HepG2 (cell line): ENCODE data around the gene MKRN2OS. TPM values are rescaled to one million over a fixed set of nuclear protein-coding genes. Genes with fewer than 3 reads are reported as not detected.

ENCODE experiments used
- ATAC-seq: fragments of 200-7000 bp; cut with Tn5 transposase; 3 replicates; pipeline ENCODE4 v1.9.1; 2020; ENCODE audit warnings: mild to moderate bottlenecking, moderate library complexity
- BruUV-seq: library from RNA; stranded (reverse); fragments of 400-500 nt; replicated peaks from 2 replicates; lab custom pipeline; 2021; lab: Mats Ljungman, UMichigan
- CTCF ChIA-PET: fragments of 300-600 bp; formaldehyde crosslinking; extraction: SDS; loops from one replicate; lab custom pipeline; 2021; ENCODE audit warnings: low total read pairs, inconsistent platforms, low intra/inter-chr PET ratio; lab: Yijun Ruan, JAX
- POLR2A ChIA-PET: fragments of 350-600 bp; sonication (Branson Sonifier 250); formaldehyde crosslinking; loops from one replicate; lab custom pipeline; 2020; ENCODE audit warnings: antibody characterized with exemption, inconsistent platforms; lab: Yijun Ruan, JAX
- DNase-seq: peaks from one replicate; pipeline ENCODE4 v3.0.0-alpha.2; 2015; ENCODE audit warnings: low spot score
- FAIRE-seq: peaks from 3 replicates; lab custom pipeline; 2011; peaks lifted over from hg19 to GRCh38; lab: Jason Lieb, UNC
- H2AFZ ChIP-seq: one replicate; pipeline ENCODE4 v1.6.1; 2011; ENCODE audit warnings: low read length, inconsistent platforms
- H3K27ac ChIP-seq: fragments of 300-600 bp; 3 replicates; pipeline ENCODE4 v1.8.0; 2011; ENCODE audit warnings: mixed run types, mild to moderate bottlenecking, mixed read lengths, low read length, inconsistent platforms; ENCODE audit not compliant: insufficient read depth; ENCODE audit errors: extremely low read length
- H3K27me3 ChIP-seq, 2 experiments: fragments of 200-600 bp in 1 of 2; 2 replicates in 1 of 2; 3 replicates in 1 of 2; pipeline versions ENCODE4 v1.6.0 to v1.8.0; 2011; ENCODE audit warnings: low read length in 2 of 2, mild to moderate bottlenecking in 2 of 2, moderate library complexity in 2 of 2, inconsistent platforms in 1 of 2; ENCODE audit not compliant: insufficient read depth in 2 of 2, control insufficient read depth in 1 of 2
- H3K36me3 ChIP-seq, 2 experiments: fragments of 200-600 bp in 1 of 2; replicated peaks in 1 of 2; 2 replicates in 1 of 2; 3 replicates in 1 of 2; pipeline versions ENCODE4 v1.5.1 to v1.8.0; 2011; ENCODE audit warnings: low read length in 2 of 2, inconsistent platforms in 1 of 2; ENCODE audit not compliant: insufficient read depth in 2 of 2, control insufficient read depth in 1 of 2
- H3K4me1 ChIP-seq: 2 replicates; pipeline ENCODE4 v1.5.1; 2012; ENCODE audit warnings: low read length, inconsistent platforms; ENCODE audit not compliant: insufficient read depth
- H3K4me2 ChIP-seq: 2 replicates; pipeline ENCODE4 v1.6.0; 2011; ENCODE audit warnings: low read depth, low read length, inconsistent platforms
- H3K4me3 ChIP-seq, 3 experiments: fragments of 200-600 bp in 1 of 3; sonication (generic), shearing (Covaris generic) in 1 of 3; replicated peaks in 1 of 3; 2 replicates each; pipeline ENCODE4 v1.5.1; 2011 to 2016; ENCODE audit warnings: low read length in 3 of 3, inconsistent platforms in 2 of 3, low read depth in 2 of 3, mild to moderate bottlenecking in 2 of 3, control low read depth in 1 of 3, mixed read lengths in 1 of 3; ENCODE audit not compliant: insufficient read depth in 1 of 3
- H3K79me2 ChIP-seq: one replicate; pipeline ENCODE4 v1.6.1; 2011; ENCODE audit warnings: low read length, inconsistent platforms; ENCODE audit not compliant: insufficient read depth
- H3K9ac ChIP-seq: 2 replicates; pipeline ENCODE4 v1.6.0; 2011; ENCODE audit warnings: mild to moderate bottlenecking, low read depth, low read length, inconsistent platforms; ENCODE audit not compliant: insufficient read depth
- H3K9me3 ChIP-seq: 2 replicates; pipeline ENCODE4 v1.5.1; 2012; ENCODE audit warnings: mild to moderate bottlenecking, low read length
- H4K20me1 ChIP-seq: 2 replicates; pipeline ENCODE4 v1.6.0; 2011; ENCODE audit warnings: inconsistent platforms, mild to moderate bottlenecking, low read length, moderate library complexity; ENCODE audit not compliant: insufficient read depth
- DNMT1 ChIP-seq: sonication (generic); formaldehyde crosslinking; IDR thresholded peaks from 2 replicates; pipeline ENCODE4 v1.5.1; 2020; ENCODE audit warnings: mild to moderate bottlenecking, missing genetic modification reagents
- HDAC2 ChIP-seq: sonication (generic); formaldehyde crosslinking; IDR thresholded peaks from 2 replicates; pipeline ENCODE4 v1.4.0; 2020; ENCODE audit warnings: missing genetic modification reagents
- HOMEZ ChIP-seq: IDR thresholded peaks from 2 replicates; pipeline ENCODE4 v1.6.1; 2016; ENCODE audit warnings: low read depth
- MBNL3 ChIP-seq: fragments of 250-450 bp; sonication (Bioruptor Pico); conservative IDR thresholded peaks from 2 replicates; pipeline ENCODE4 v1.8.0; 2022; ENCODE audit warnings: mild to moderate bottlenecking, inconsistent platforms
- NCOA1 ChIP-seq: sonication (generic); formaldehyde crosslinking; IDR thresholded peaks from 2 replicates; pipeline ENCODE4 v1.9.0; 2021; ENCODE audit warnings: missing genetic modification reagents
- NFAT5 ChIP-seq: sonication (generic); formaldehyde crosslinking; IDR thresholded peaks from 2 replicates; pipeline ENCODE4 v1.4.0; 2020; ENCODE audit warnings: missing genetic modification reagents
- POLR2G ChIP-seq: fragments of 200-400 bp; formaldehyde crosslinking; IDR thresholded peaks from 2 replicates; pipeline ENCODE4 v1.6.1; 2018; ENCODE audit warnings: mild to moderate bottlenecking, low read depth, low read length, moderate library complexity
- SCMH1 ChIP-seq: sonication (generic); formaldehyde crosslinking; IDR thresholded peaks from 2 replicates; pipeline ENCODE4 v1.9.0; 2021; ENCODE audit warnings: missing genetic modification reagents, mild to moderate bottlenecking, borderline replicate concordance
- SNAPC5 ChIP-seq: sonication (generic); formaldehyde crosslinking; IDR thresholded peaks from 2 replicates; pipeline ENCODE4 v1.8.1; 2023; ENCODE audit warnings: mild to moderate bottlenecking, missing genetic modification reagents, borderline replicate concordance
- ZBTB46 ChIP-seq: sonication (generic); formaldehyde crosslinking; IDR thresholded peaks from 2 replicates; pipeline ENCODE4 v1.4.0; 2020; ENCODE audit warnings: mild to moderate bottlenecking, missing genetic modification reagents, borderline replicate concordance
- ZNF317 ChIP-seq: sonication (generic); formaldehyde crosslinking; IDR thresholded peaks from 2 replicates; pipeline ENCODE4 v1.5.0; 2020; ENCODE audit warnings: mild to moderate bottlenecking, missing genetic modification reagents
- ZNF577 ChIP-seq: sonication (generic); formaldehyde crosslinking; IDR thresholded peaks from 2 replicates; pipeline ENCODE4 v1.4.0; 2020; ENCODE audit warnings: mild to moderate bottlenecking, low read depth, missing genetic modification reagents, borderline replicate concordance
- ZNF660 ChIP-seq: sonication (generic); formaldehyde crosslinking; IDR thresholded peaks from 2 replicates; pipeline ENCODE4 v1.5.1; 2020; ENCODE audit warnings: mild to moderate bottlenecking, low read depth, missing genetic modification reagents, borderline replicate concordance
- ZNF749 ChIP-seq: sonication (generic); formaldehyde crosslinking; IDR thresholded peaks from 2 replicates; pipeline ENCODE4 v1.8.0; 2022; ENCODE audit warnings: mild to moderate bottlenecking, missing genetic modification reagents, moderate library complexity, borderline replicate concordance
- WGBS: methylation state at CpG from one replicate; pipeline ENCODE4 v1.1.6; 2017; ENCODE audit warnings: low lambda C conversion rate; 5-methylcytosine and 5-hydroxymethylcytosine counted together
- in situ Hi-C: cut with HindIII; loops from 2 replicates; pipeline ENCODE4 v1.10.0; 2017; ENCODE audit warnings: low pct_unique_long_range_greater_than_20kb; ENCODE audit not compliant: extremely low pct_ligation_motif_present
- intact Hi-C: fragments of 100-400 bp; cut with micrococcal nuclease; formaldehyde crosslinking; loops from one replicate; pipeline ENCODE4 v1.10.0; 2022; ENCODE audit not compliant: unreplicated experiment
- polyA plus RNA-seq, 8 experiments: library from polyadenylated mRNA; depleted of rRNA in 3 of 8; stranded (reverse) in 7 of 8; unstranded in 1 of 8; fragments of >200 nt; fragmentation: Illumina TruSeq in 4 of 8; extraction: Trizol in 4 of 8; gene quantifications; 2 replicates each; pipeline versions ENCODE4 v1.2.1 to v1.2.3, GENCODE V29; 2011 to 2016; ENCODE audit warnings: low read depth in 4 of 8, missing spikeins in 1 of 8, mixed read lengths in 1 of 8; ENCODE audit not compliant: insufficient read depth in 1 of 8
- total RNA-seq, 5 experiments: library from RNA; depleted of rRNA; stranded (reverse); fragments of >200 nt; fragmentation: Illumina TruSeq; extraction: Trizol; gene quantifications; 2 replicates each; pipeline ENCODE4 v1.2.3, GENCODE V29; 2016; ENCODE audit warnings: low read depth in 1 of 5

The MKRN2OS gene
- total and polyA plus RNA-seq, 2 of the 13 experiments (the other 11 are each of a cell fraction or from before 2014, with no cell fraction given), result not detected

- no peak for TF ChIP-seq ZNF660
Measured at GRCh38 chr3:12490547-12490946, 54.8 kb downstream of the MKRN2OS start (continued).

GRCh38 chr3:12489832-12490231 lies 55.5 kb downstream of the MKRN2OS start:
- H3K27me3 ChIP-seq, result no peaks in the 10 kb centered on the region
- ATAC-seq (no peak), DNase-seq (no peak), FAIRE-seq (no peak)
- no peaks in the 10 kb centered on the region for H4K20me1 ChIP-seq
- H2AFZ ChIP-seq, result no peak overlapping the region
- H3K36me3 ChIP-seq, result peaks cover 3 to 19% of the 10 kb centered on the region in 2 experiments; a peak in 4 of 5 replicates
- intact Hi-C loops, result loop anchor here (10.0 kb wide), 1 partner anchor 175 kb away; no protein-coding TSS in a partner anchor
- peaks cover 16% of the 10 kb centered on the region for H3K4me1 ChIP-seq
- BruUV-seq, result no TSS peak
- H3K4me2 ChIP-seq, result no peak overlapping the region
- in situ Hi-C loops, result no loop called here
- no peak overlapping the region for H3K9ac ChIP-seq
- peaks cover 16% of the 10 kb centered on the region for H3K79me2 ChIP-seq
- CTCF ChIA-PET, result no interaction called here
- no peaks in the 10 kb centered on the region for H3K9me3 ChIP-seq
- POLR2A ChIA-PET, result no interaction called here
- WGBS, result 95% methylated on average over 4 of the region's 4 CpGs
- H3K4me3 ChIP-seq, result no peak overlapping the region
- H3K27ac ChIP-seq, result no peak overlapping the region
- TF ChIP-seq NCOA1 (CRISPR knock-in tag), result no peak
- no peak for TF ChIP-seq HOMEZ (CRISPR knock-in tag)
- no peak for TF ChIP-seq NFAT5 (CRISPR knock-in tag)
- no peak for TF ChIP-seq ZNF317 (CRISPR knock-in tag)
- no peak for TF ChIP-seq SCMH1 (CRISPR knock-in tag)
- TF ChIP-seq ZNF749 (CRISPR knock-in tag), result no peak
- no peak for TF ChIP-seq HDAC2
- no peak for TF ChIP-seq POLR2G
- no peak for TF ChIP-seq DNMT1 (CRISPR knock-in tag)
- no peak for TF ChIP-seq ZBTB46 (CRISPR knock-in tag)
- TF ChIP-seq SNAPC5 (CRISPR knock-in tag), result no peak
- no peak for TF ChIP-seq MBNL3 (CRISPR knock-in tag)
- no peak for TF ChIP-seq ZNF577 (CRISPR knock-in tag)
